Measurements from ENCODE around the gene MYO18B. TPM values are rescaled to one million over a fixed set of nuclear protein-coding genes. Genes with fewer than 3 reads are reported as not detected.

Gene MYO18B
- total RNA-seq, 1 donor from 2014 or later = 254 TPM

DNA sequence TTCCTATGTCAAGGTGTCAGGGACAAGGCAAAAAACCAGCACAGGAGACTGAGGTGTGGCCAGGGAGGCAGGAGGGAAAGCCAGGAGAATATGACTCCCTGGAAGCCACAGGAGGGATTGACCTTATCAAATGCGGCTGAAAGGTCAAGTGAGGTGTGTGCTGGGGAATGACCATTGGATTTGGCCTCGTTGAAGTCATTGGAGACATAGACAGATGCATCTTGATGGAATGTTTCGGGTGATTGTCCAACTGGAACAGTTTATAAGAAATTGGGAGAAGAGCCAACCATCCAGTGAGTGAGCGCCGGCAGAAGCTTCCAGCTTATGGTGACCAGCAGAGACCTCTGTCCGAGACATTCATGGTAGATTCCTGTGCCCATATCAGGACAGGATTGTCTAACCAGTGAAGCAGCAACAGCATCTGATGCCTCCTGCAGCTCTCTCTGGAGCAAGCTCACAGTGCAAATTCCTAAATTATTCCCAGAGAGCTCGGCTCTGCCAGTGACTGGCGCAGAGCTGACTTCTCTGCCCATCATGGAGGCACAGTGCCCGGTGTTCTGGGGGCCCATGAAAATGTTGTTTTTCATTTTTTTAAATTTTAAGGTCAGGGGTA, 95.4 kb downstream of the MYO18B start:
- intact Hi-C loops (cut with DNase I) = no loop called here

GRCh38 chr22:25838960-25839741, 97.2 kb downstream of the MYO18B start:
- DNase-seq (ENCODE audit: low spot score) = no peak
- intact Hi-C loops (cut with DNase I) = no loop called here

More for the DNA sequence above, 95.4 kb downstream of the MYO18B start:
- DNase-seq (ENCODE audit: low spot score) = no peak

DNA sequence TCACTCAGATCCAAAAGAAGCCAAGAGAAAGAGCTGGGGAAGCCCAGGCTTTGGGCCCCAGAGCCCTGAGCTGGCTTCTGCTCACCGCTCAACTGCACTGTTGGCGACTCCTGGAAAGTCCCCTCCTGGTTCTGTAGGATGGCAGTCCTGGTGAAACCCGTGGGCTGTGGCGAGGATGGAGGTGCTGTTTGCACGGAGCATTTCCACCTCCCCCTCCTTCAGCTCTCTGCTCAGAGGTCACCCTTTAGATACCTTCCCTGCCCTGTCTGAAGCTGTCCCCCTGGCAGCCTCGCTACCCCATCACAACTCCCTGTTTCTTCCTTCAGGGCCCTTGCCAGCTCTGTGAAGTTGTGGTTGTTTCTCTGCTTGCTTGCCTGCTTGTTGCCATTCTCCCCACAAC, 97.8 kb downstream of the MYO18B start:
- intact Hi-C loops (cut with DNase I) = no loop called here

DNA sequence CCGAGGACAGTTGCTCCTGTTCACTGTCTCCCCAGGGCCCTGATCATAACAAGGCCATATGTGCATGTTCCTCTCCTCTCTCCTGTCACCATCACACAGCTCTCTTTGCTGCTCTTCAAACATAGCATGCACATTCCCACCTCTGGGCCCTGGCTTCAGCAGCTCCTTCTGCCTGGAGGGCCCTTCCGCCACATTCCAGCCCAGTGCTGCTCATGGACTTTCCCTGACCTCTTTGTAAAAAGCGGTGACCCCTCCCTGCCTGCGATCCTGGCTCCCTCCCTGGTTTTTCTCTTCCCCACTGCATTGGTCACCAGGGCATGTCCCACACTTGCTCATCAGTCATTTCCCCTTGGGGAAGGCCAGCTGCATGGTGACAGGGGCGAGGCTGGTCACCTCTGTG, 98.2 kb downstream of the MYO18B start:
- no peak for DNase-seq (ENCODE audit: low spot score)
- intact Hi-C loops (cut with DNase I) = no loop called here

More for the DNA sequence above, 97.8 kb downstream of the MYO18B start:
- no peak for DNase-seq (ENCODE audit: low spot score)

DNA sequence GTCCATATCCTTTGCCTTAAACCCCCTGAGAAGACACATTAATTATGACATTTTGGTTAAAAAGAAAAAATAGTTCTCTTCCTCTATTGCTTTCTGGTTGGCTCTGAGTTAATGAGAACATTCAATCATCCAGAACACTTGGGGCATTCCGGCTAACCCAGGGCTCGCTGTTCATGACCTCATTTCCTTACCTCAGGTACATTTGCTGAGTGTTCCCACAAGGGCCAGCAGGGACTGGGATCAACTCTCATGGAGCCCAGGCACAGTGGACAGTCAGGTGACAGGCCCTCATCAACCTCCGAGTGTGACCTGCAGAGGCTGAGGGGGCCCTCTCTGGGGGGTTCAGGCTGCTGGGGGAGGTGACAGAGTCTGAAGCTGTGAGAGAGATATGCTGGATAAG, 98.9 kb downstream of the MYO18B start:
- no peak for DNase-seq (ENCODE audit: low spot score)
- intact Hi-C loops (cut with DNase I) = no loop called here

- no peak for DNase-seq (ENCODE audit: low spot score)
- intact Hi-C loops (cut with DNase I) = no loop called here
Measured at GRCh38 chr22:25841775-25842174, 99.8 kb downstream of the MYO18B start.

DNA sequence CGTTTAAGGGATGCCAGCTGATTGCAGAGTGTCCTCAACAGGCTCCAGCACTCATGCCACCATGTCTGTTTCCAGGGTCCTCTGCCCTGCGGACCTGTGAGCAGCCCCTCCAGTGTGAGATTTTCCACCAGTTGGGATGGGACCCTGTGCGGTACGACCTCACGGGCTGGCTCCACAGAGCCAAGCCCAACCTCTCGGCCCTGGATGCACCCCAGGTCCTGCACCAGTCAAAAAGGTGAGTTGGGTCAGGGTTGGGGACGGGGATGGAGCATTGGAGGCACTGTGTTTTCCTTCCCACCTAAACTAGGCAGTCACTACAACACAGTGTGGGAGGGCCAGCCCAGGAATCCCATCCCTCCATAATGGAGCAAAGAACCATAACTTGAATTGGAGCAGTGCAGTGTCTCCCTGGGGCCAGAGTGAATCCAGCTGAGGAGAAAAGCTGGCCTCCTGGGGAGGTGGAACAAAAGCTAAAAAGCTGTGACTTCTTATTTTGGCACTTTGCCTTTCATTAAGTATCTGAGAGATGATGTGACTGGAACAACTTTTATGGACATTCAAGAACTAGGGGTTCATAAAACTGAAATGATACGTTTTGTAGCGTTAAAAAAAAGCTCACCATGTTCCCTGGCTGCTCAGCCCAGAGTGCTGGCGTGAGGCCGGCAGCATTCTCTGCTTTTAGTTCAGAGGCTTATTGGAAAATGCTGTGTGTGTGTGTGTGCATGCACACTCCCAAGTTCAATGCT, 101.8 kb downstream of the MYO18B start:
- no peak for DNase-seq (ENCODE audit: low spot score)
- intact Hi-C loops (cut with DNase I) = no loop called here

GRCh38 chr22:25844601-25845000, 102.6 kb downstream of the MYO18B start:
- DNase-seq (ENCODE audit: low spot score) = no peak
- intact Hi-C loops (cut with DNase I) = no loop called here

- no peak for DNase-seq (ENCODE audit: low spot score)
- intact Hi-C loops (cut with DNase I) = no loop called here
Measured at GRCh38 chr22:25845985-25846745, 104.2 kb downstream of the MYO18B start.

GRCh38 chr22:25847451-25847850, 105.5 kb downstream of the MYO18B start:
- no peak for DNase-seq (ENCODE audit: low spot score)
- intact Hi-C loops (cut with DNase I) = no loop called here

GRCh38 chr22:25848954-25849353, 107.0 kb downstream of the MYO18B start:
- intact Hi-C loops (cut with DNase I) = no loop called here
- no peak for DNase-seq (ENCODE audit: low spot score)

- DNase-seq (ENCODE audit: low spot score) = no peak
Measured at GRCh38 chr22:25849522-25849921, 107.5 kb downstream of the MYO18B start.

GRCh38 chr22:25852223-25852622, 110.2 kb downstream of the MYO18B start:
- intact Hi-C loops (cut with DNase I) = no loop called here
- no peak for DNase-seq (ENCODE audit: low spot score)

More at GRCh38 chr22:25849522-25849921, 107.5 kb downstream of the MYO18B start:
- intact Hi-C loops (cut with DNase I) = no loop called here

DNA sequence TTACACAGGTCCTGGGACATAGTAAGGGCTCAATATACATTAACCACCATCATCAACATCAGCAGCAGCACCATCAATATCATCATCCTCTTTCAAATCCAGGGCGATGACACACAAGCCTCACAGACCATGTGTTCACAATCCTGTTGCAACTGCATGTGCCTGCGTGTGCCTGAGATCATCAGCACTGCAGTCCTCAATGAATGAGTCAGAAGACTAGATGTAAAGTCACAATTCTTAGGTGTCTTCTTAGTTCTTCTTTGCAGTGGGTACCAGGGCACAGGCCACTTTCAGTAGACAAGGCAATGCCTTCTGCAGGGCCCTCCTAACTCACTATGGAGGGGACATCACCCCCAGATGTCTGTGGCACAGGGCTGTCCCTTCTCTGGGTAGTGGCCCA, 111.1 kb downstream of the MYO18B start:
- no peak for DNase-seq (ENCODE audit: low spot score)
- intact Hi-C loops (cut with DNase I) = no loop called here

DNA sequence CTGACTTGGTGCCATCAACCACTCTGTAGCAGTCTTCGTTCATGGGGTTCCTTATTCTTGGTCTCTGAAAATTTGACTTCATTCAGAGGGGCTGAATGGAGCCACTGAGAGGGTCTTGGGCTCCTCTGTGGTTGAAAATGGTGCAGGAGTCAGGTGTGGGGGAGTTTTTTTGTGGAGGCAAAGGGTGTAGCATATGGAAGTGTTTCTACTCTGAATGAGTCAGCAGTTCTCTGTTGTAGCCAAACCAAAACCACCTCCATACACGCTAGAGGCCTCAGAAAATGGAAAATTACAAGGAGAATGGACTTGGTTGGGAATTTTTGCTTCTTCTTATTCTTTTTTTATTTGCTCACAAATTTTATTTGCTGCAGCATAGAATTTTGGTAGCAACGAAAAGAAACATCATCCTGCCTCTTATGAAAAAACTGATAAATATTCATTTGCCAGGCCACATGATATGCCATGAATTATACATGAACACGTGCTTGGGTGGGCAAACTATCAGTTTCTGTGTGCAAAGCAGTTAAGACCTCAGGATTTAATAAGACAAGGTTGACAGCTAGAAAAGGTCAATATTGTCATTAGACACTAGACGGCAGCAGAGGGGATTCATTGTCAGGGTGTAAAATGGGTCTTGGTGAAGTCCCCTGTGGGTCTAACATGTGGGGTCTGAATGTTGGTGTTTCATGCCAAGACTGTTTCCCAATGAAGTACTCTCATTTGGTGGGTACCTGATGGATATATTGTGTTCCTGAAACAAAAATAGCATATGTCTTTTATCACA, 111.7 kb downstream of the MYO18B start:
- no peak for DNase-seq (ENCODE audit: low spot score)
- intact Hi-C loops (cut with DNase I) = no loop called here

DNA sequence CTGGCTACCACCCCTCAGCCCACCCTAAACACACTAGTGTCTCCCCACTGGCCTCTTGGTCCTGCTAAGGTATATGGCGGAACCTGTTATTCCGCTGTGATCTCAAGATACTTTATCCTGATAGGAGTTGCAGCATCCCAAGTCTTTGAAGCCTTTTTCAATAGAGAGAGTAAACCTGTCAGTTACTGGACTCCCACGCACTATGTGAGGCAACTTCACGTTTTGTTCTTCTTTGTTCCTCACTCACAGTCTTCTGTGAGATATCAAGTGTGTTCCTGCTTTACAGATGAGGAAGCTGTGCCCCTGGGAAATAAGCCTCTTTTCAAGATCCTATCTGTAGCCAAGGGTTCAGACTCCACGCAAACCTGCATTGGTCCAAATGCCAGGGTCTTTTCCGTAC, 127.8 kb downstream of the MYO18B start:
- intact Hi-C loops (cut with DNase I) = no loop called here
- DNase-seq (ENCODE audit: low spot score) = no peak

- DNase-seq (ENCODE audit: low spot score) = no peak
- intact Hi-C loops (cut with DNase I) = no loop called here
Measured at GRCh38 chr22:25874327-25874726, 132.3 kb downstream of the MYO18B start.

DNA sequence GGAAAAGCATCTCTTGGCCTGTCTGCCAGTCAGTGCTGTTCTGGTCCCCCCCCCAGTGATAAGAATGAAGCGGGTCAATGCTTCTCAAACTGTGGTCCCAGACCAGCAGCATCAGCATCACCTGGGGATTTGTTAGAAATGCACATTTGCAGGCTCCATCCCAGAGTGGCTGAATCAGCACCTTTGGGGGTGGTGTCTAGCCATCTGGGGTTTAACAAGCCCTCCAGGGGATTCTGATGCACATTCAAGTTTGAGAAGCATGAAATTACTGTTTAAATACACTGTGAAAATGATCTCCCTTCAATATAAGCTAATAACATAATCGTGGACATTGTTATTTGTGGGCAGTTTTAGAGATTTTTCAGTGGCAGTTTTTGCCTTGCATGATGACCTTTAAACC, 133.5 kb downstream of the MYO18B start:
- DNase-seq (ENCODE audit: low spot score) = no peak

DNA sequence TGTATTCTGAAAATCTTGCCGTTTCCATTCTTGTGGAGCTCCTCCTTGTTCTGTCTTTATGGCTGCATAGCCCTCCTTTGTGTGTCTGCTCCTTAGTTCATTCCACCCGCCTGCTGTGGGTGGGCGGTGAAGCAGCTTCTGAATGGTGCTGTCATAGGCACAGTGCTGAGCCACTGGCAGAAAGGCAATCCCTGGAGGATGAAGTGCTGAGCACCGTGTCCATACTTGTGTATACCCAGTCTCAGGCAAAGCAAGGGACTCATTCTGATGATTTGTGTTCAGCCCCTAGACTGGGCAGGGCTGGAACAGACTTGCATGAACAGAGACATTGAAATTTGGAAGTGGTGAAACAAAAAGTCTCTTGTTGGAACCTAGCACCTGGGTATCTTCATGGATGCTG, 134.9 kb downstream of the MYO18B start:
- no peak for DNase-seq (ENCODE audit: low spot score)
- intact Hi-C loops (cut with DNase I) = no loop called here

More for the DNA sequence above, 133.5 kb downstream of the MYO18B start:
- intact Hi-C loops (cut with DNase I) = no loop called here

Data from cardiac septum (tissue), 1 donor.